ENCODE results near the gene FAM9A. TPM values are rescaled to one million over a fixed set of nuclear protein-coding genes. Genes with fewer than 3 reads are reported as not detected.
A peak's percentile ranks its signal among the peaks of the same experiment; 100 is the strongest.

Gene FAM9A
- total RNA-seq (2013), result not detected
- not detected for polyA plus RNA-seq
- polyA minus RNA-seq, result not detected in 2 replicates
- 0 to 0.45 (median 0) reads per million in 11 experiments for total RNA-seq

DNA sequence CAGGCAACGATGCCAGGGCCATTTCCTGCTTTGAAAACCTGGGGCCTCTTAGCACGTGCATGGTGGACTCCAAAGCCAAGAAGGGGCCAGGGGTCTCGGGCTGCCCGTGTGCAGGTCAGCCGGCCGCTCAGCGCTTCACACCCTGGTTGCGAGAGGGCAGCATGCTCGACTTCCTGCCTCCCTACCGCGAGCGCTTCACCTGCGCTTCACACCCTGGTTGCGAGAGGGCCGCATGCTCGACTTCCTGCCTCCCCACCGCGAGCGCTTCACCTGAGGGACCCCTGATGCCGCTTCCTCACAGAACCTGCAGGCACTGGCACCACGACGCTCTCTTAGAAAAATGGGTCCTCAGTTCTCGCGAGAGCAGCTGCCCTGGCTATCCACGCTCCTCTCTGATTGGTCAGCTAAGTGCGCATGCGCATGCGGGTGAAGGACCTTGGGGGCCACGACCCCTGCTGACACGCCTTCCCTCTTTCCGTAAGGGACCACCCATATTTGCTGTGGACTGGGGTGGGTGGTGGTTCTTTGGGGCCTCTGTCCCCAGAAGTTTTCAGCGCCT is at the start of gene FAM9A:
Gene FAM9A, minus strand, starts transcription at position 343 of the 559 bp plus-strand sequence. CDS start 1,212 bp downstream, outside the sequence.
- 95% methylated on average over 15 of the region's 32 CpGs for WGBS (ENCODE audit: insufficient coverage)
- Histone ChIP-seq H3K4me2 (replicated peaks; ENCODE audit: extremely low read depth, low read length, poor library complexity, severe bottlenecking) (no peak within 1 kb of the TSS), H3K9ac (ENCODE audit: insufficient read depth, low read length, poor library complexity, severe bottlenecking) (no peak within 1 kb of the TSS), H2AFZ (ENCODE audit: insufficient read depth, low read depth, low read length, poor library complexity, severe bottlenecking) (no peak within 1 kb of the TSS), H3K9me3 (replicated peaks in 1 of 2; ENCODE audit: control insufficient read depth in 1 of 2, insufficient read depth in 1 of 2, low read length in 2 of 2) (no peaks in the 10 kb centered on the region), H3K4me1 (ENCODE audit: control insufficient read depth in 1 of 2, insufficient read depth in 2 of 2, low read length in 2 of 2) (no peaks in the 10 kb centered on the region), H4K20me1 (ENCODE audit: insufficient read depth, low read length) (no peaks in the 10 kb centered on the region), H3K27me3 (ENCODE audit: control insufficient read depth in 2 of 2, insufficient read depth in 2 of 2, low read length in 2 of 2) (no peaks in the 10 kb centered on the region), H3K4me3 (replicated peaks in 1 of 3; ENCODE audit: low read depth in 2 of 3, low read length in 3 of 3) (no peak within 1 kb of the TSS), H3K79me2 (ENCODE audit: insufficient read depth, low read length) (no peaks in the 10 kb centered on the region), H3K36me3 (replicated peaks in 1 of 2; ENCODE audit: control insufficient read depth in 1 of 2, insufficient read depth in 2 of 2, low read length in 2 of 2) (no peaks in the 10 kb centered on the region), H3K27ac (ENCODE audit: low read depth in 1 of 2, low read length in 2 of 2) (no peak within 1 kb of the TSS)
- Mint-ChIP-seq H3K27ac (peak within 1 kb of the TSS in 1 of 7 donors; percentile 32), H3K36me3 (no peaks in the 10 kb centered on the region), H3K9me3 (peaks cover 0 to 5% (median 3%) of the 10 kb centered on the region in 7 donors), H3K27me3 (ENCODE audit: low read depth in 3 of 3) (peaks cover 0 to 8% (median 6%) of the 10 kb centered on the region in 3 donors), H3K4me3 (no peak within 1 kb of the TSS), H3K4me1 (no peaks in the 10 kb centered on the region)
- intact Hi-C loops (cut with micrococcal nuclease), result no loop called here
- TF ChIP-seq, protein P1, sequence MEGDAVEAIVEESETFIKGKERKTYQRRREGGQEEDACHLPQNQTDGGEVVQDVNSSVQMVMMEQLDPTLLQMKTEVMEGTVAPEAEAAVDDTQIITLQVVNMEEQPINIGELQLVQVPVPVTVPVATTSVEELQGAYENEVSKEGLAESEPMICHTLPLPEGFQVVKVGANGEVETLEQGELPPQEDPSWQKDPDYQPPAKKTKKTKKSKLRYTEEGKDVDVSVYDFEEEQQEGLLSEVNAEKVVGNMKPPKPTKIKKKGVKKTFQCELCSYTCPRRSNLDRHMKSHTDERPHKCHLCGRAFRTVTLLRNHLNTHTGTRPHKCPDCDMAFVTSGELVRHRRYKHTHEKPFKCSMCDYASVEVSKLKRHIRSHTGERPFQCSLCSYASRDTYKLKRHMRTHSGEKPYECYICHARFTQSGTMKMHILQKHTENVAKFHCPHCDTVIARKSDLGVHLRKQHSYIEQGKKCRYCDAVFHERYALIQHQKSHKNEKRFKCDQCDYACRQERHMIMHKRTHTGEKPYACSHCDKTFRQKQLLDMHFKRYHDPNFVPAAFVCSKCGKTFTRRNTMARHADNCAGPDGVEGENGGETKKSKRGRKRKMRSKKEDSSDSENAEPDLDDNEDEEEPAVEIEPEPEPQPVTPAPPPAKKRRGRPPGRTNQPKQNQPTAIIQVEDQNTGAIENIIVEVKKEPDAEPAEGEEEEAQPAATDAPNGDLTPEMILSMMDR (IDR thresholded peaks at IDR 0.05), result no peak
- no peak for DNase-seq

DNA sequence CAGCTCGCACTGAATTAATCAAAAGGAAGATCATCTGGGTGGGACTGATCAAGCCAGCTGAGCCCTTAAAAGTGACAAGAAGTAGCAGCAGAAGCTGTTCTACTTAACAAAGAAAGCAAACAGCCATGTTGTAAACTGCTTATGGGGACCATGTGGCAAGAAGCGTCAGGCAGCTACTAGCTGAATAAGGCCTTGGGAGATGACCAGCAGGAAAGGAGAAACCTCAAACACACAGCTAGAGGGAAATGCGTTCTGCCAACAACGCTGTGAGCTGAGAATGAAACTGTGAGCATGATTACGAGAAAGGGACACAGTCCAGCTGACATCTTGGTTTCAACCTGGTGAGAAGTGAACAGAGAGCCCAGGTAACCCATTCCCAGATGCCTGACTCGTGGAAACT is 49.3 kb upstream of the FAM9A start:
- Mint-ChIP-seq H3K27me3 (ENCODE audit: low read depth in 3 of 3) (peaks cover 6 to 16% (median 10%) of the 10 kb centered on the region in 3 donors), H3K27ac (no peak overlapping the region), H3K9me3 (peaks cover 0 to 3% (median 1%) of the 10 kb centered on the region in 7 donors), H3K4me3 (no peak overlapping the region), H3K36me3 (no peaks in the 10 kb centered on the region), H3K4me1 (no peaks in the 10 kb centered on the region)
- Histone ChIP-seq H3K36me3 (replicated peaks in 1 of 2; ENCODE audit: control insufficient read depth in 1 of 2, insufficient read depth in 2 of 2, low read length in 2 of 2) (no peaks in the 10 kb centered on the region), H3K4me3 (replicated peaks in 1 of 3; ENCODE audit: low read depth in 2 of 3, low read length in 3 of 3) (no peak overlapping the region), H3K79me2 (ENCODE audit: insufficient read depth, low read length) (no peaks in the 10 kb centered on the region), H3K4me1 (ENCODE audit: control insufficient read depth in 1 of 2, insufficient read depth in 2 of 2, low read length in 2 of 2) (no peaks in the 10 kb centered on the region), H3K4me2 (replicated peaks; ENCODE audit: extremely low read depth, low read length, poor library complexity, severe bottlenecking) (no peak overlapping the region), H3K9ac (ENCODE audit: insufficient read depth, low read length, poor library complexity, severe bottlenecking) (no peak overlapping the region), H3K9me3 (replicated peaks in 1 of 2; ENCODE audit: control insufficient read depth in 1 of 2, insufficient read depth in 1 of 2, low read length in 2 of 2) (no peaks in the 10 kb centered on the region), H4K20me1 (ENCODE audit: insufficient read depth, low read length) (no peaks in the 10 kb centered on the region), H3K27me3 (ENCODE audit: control insufficient read depth in 2 of 2, insufficient read depth in 2 of 2, low read length in 2 of 2) (peaks cover 0 to 9% of the 10 kb centered on the region in 2 donors), H2AFZ (ENCODE audit: insufficient read depth, low read depth, low read length, poor library complexity, severe bottlenecking) (no peak overlapping the region), H3K27ac (ENCODE audit: low read depth in 1 of 2, low read length in 2 of 2) (no peak overlapping the region)
- intact Hi-C loops (cut with micrococcal nuclease), result no loop called here
- no peak for DNase-seq
- no CpG with 5 or more reads among the region's 6 CpGs for WGBS (ENCODE audit: insufficient coverage)
- TF ChIP-seq, protein P1 (IDR thresholded peaks at IDR 0.05), result no peak
